Parathyroid adenoma (tissue), 2 donors: ENCODE measurements around the gene DAB2IP.
A peak's percentile ranks its signal among the peaks of the same experiment; 100 is the strongest.

Source experiments
- H2AFZ ChIP-seq: fragments of 300-600 bp; sonication (generic); one replicate; pipeline ENCODE4 v1.7.0; 2017; ENCODE audit warnings: antibody characterized with exemption, mild to moderate bottlenecking
- H3K27ac ChIP-seq: fragments of 300-600 bp; sonication (generic); one replicate; pipeline ENCODE4 v1.7.0; 2017
- H3K27me3 ChIP-seq: fragments of 300-600 bp; sonication (generic); one replicate; pipeline ENCODE4 v1.7.0; 2017; ENCODE audit warnings: low read length; ENCODE audit not compliant: control insufficient read depth, insufficient read depth
- H3K36me3 ChIP-seq: fragments of 300-600 bp; sonication (generic); one replicate; pipeline ENCODE4 v1.7.0; 2017; ENCODE audit warnings: low read length; ENCODE audit not compliant: control insufficient read depth, insufficient read depth
- H3K4me1 ChIP-seq: fragments of 300-600 bp; sonication (generic); one replicate; pipeline ENCODE4 v1.7.0; 2017; ENCODE audit warnings: control low read depth
- H3K4me2 ChIP-seq: fragments of 300-600 bp; sonication (generic); one replicate; pipeline ENCODE4 v1.7.0; 2017; ENCODE audit warnings: low read length
- H3K4me3 ChIP-seq: fragments of 300-600 bp; sonication (generic); one replicate; pipeline ENCODE4 v1.7.0; 2017; ENCODE audit warnings: low read depth, low read length
- H3K79me2 ChIP-seq: fragments of 300-600 bp; sonication (generic); one replicate; pipeline ENCODE4 v1.7.0; 2017; ENCODE audit warnings: control low read depth
- H3K9ac ChIP-seq: fragments of 300-600 bp; sonication (generic); one replicate; pipeline ENCODE4 v1.7.0; 2017; ENCODE audit warnings: mild to moderate bottlenecking
- H3K9me3 ChIP-seq: fragments of 300-600 bp; sonication (generic); one replicate; pipeline ENCODE4 v1.7.0; 2017; ENCODE audit warnings: low read length; ENCODE audit not compliant: control insufficient read depth
- CTCF ChIP-seq: fragments of 300-600 bp; sonication (generic); IDR thresholded peaks from one replicate; pipeline ENCODE4 v1.7.0; 2017; ENCODE audit warnings: antibody characterized with exemption, mild to moderate bottlenecking
- donor health status: primary hyperparathyroidism.

The DAB2IP gene

DNA sequence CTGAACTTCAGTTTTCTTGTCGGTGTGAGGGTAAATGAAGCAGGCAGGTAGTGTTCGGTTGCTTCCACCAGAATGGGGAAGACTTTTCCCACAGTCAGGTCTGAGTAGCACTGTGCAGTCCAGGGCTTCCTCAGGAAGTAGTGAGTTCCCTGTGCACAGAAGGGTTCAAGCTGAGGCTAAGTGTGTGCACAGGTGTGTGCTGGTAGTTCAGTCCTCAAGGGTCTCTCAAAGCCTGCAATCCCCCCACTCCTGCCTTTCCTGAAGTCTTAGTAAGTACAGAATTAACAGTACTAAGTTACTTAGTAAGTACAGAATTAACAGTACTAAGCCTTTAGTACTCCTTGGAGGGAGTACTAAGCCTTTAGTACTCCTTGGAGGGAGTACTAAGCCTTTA is 1.4 kb downstream of the DAB2IP start:
- Histone ChIP-seq H3K27me3 (no peaks in the 10 kb centered on the region), H3K4me2 (peak overlapping the region; percentile 86), H3K4me1 (no peaks in the 10 kb centered on the region), H3K4me3 (peak overlapping the region; percentile 32), H2AFZ (no peak overlapping the region), H3K27ac (peak overlapping the region; percentile 67), H3K36me3 (no peaks in the 10 kb centered on the region), H3K9me3 (no peaks in the 10 kb centered on the region), H3K79me2 (peaks cover 4% of the 10 kb centered on the region), H3K9ac (no peak overlapping the region)
- no peak for TF ChIP-seq CTCF

DNA sequence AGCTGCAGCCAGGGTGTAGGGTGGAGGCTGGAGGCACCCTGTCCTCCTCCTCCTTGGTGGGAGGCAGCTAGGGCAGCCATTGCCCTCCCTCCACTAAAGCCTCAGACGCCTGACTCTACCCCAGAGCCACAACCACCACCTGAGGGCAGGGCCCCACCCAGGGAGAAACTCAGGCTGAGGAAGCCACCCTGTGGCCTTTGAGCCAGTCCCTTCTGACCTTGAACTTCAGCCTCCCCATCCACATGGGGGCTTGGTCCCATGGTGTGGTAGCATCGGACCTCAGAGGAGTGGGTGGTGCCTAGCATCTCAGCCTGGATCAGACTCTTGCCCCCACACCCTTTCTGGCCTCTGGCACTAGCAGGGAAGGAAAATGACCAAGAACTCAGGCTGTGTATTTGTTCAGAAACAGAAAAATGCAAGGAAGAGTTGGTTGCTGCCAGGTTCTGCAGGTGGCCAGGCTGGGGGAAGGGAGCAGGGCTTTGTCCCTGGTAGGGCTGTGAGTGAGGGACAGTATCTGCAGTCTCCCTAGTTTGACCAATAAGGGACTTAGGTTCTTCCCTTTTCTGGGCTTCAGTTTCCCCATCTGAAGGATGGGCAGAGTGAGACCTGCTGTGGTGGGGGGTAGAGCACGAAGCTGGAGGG is 3.2 kb downstream of the DAB2IP start:
- Histone ChIP-seq H3K27me3 (no peaks in the 10 kb centered on the region), H3K4me1 (no peaks in the 10 kb centered on the region), H3K36me3 (no peaks in the 10 kb centered on the region), H3K79me2 (peaks cover 4% of the 10 kb centered on the region), H2AFZ (no peak overlapping the region), H3K4me2 (no peak overlapping the region), H3K9me3 (no peaks in the 10 kb centered on the region), H3K9ac (no peak overlapping the region), H3K27ac (no peak overlapping the region), H3K4me3 (no peak overlapping the region)
- no peak for TF ChIP-seq CTCF

GRCh38 chr9:121655231-121655755 is 3.9 kb downstream of the DAB2IP start:
- peaks cover 4% of the 10 kb centered on the region for H3K79me2 ChIP-seq
- H3K4me1 ChIP-seq: no peaks in the 10 kb centered on the region

GRCh38 chr9:121656941-121657470 is 5.6 kb downstream of the DAB2IP start:
- Histone ChIP-seq H3K79me2 (peaks cover 4% of the 10 kb centered on the region), H2AFZ (no peak overlapping the region), H3K4me1 (no peaks in the 10 kb centered on the region), H3K27me3 (no peaks in the 10 kb centered on the region), H3K4me2 (no peak overlapping the region), H3K9me3 (no peaks in the 10 kb centered on the region), H3K9ac (no peak overlapping the region), H3K4me3 (no peak overlapping the region), H3K36me3 (no peaks in the 10 kb centered on the region), H3K27ac (peak overlapping the region; percentile 76)
- no peak for TF ChIP-seq CTCF

More at GRCh38 chr9:121655231-121655755, 3.9 kb downstream of the DAB2IP start:
- H3K4me2 ChIP-seq: no peak overlapping the region
- H2AFZ ChIP-seq: no peak overlapping the region
- H3K9ac ChIP-seq: no peak overlapping the region
- no peak overlapping the region for H3K4me3 ChIP-seq
- TF ChIP-seq CTCF: no peak
- H3K36me3 ChIP-seq: no peaks in the 10 kb centered on the region
- H3K27me3 ChIP-seq: no peaks in the 10 kb centered on the region
- H3K9me3 ChIP-seq: no peaks in the 10 kb centered on the region
- no peak overlapping the region for H3K27ac ChIP-seq

GRCh38 chr9:121658166-121658565 is 6.7 kb downstream of the DAB2IP start:
- H3K36me3 ChIP-seq: no peaks in the 10 kb centered on the region
- no peaks in the 10 kb centered on the region for H3K9me3 ChIP-seq
- no peak for TF ChIP-seq CTCF
- H3K27me3 ChIP-seq: no peaks in the 10 kb centered on the region
- peak overlapping the region; percentile 76 for H3K27ac ChIP-seq
- H3K4me1 ChIP-seq: no peaks in the 10 kb centered on the region
- H3K9ac ChIP-seq: no peak overlapping the region
- H3K4me2 ChIP-seq: no peak overlapping the region
- no peak overlapping the region for H3K4me3 ChIP-seq
- no peaks in the 10 kb centered on the region for H3K79me2 ChIP-seq
- H2AFZ ChIP-seq: no peak overlapping the region
